GM21576 (cell line): Measurements from ENCODE around the gene CTNNA2.

Source experiments
- ATAC-seq: cut with Tn5 transposase; IDR thresholded peaks from one replicate; pipeline ENCODE4 v1.9.1; 2021; ENCODE audit warnings: mild to moderate bottlenecking, moderate library complexity; ENCODE audit not compliant: unreplicated experiment

CTNNA2 gene

DNA sequence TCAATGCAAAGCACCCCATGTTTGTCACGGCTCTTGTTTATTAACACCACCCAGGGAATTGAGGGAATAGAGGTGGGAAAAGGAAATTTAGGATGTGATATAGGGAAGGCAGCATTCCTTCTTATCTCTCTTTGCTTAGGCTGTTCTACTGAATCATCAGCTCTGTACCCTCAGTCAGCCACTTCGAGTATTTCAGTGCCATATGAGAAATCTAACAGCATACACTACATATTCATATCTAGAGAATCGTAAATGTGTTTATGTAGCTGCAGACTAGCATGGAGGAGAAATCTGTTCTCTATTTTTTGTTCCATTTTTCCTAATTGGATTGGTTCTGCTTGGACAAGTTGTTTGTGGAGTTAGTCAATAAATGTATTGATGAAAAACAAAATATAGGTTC, 187.8 kb downstream of the CTNNA2 start:
- ATAC-seq = no peak

DNA sequence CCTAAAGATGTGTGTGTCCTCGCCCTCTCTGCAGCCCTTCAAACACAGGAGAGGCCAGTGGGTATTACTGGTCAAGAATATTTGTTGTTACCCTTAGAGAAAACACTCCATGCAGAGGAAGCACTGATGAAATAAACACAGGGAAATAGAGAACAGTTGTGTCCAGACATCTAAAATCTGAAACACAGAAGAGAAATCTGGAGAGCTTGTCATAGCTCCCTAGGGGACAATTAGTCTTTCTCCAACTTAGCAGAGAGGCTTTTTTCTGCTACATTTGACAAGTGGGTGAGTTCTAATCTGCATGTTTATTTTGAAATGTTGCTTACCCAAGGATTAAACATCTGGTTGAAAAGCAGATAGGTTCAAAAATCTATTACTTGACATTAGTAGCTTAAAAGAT, 190.1 kb downstream of the CTNNA2 start:
- ATAC-seq = no peak

DNA sequence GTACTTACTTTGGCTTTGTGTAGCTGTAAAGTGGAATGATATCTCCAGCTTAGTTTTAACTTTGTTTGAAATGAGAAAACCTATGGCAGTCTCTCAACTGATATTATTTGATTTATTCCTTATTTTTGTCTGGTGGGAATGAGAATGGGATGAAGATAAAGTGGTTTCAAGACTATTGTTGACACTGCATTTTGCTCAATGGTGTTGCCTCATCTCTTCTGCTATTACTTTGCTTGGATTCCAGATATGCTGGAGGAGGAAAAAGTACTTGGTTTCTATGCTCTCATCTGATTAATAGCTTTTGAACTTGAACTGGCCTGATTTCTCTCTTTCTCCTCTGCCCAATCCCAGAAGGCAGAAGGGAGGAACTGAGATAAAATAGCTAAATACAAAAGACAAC, 198.2 kb downstream of the CTNNA2 start:
- ATAC-seq = no peak

DNA sequence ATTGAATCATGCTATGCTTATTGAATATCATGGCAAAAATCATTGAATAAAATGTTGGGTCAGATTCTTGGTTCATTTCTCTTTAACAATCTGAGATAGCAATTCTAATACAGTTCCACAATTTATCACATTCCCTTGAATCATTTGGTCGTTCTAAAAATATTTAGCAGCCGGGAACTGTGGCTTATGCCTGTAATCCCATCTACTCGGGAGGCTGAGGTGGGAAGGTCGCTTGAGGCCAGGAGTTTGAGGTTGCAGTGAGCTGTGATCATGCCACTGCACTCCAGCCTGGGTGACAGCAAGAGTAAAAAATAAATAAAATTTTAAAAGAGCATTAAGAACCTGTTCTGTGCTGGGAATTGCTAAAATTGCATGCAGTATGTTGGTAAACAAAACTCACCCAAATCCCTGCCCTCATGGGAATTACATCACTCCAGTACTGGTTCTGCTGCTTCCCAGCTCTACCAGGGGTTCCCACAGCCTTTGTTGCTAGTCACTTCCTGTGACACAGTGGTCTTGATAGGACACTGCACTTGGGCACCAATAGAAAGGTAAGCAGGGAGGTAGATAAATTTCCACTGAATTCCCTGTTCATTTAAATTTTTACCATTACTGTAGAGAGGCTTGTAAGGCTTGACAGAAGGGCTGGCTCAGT, 200.4 kb downstream of the CTNNA2 start:
- ATAC-seq = no peak

DNA sequence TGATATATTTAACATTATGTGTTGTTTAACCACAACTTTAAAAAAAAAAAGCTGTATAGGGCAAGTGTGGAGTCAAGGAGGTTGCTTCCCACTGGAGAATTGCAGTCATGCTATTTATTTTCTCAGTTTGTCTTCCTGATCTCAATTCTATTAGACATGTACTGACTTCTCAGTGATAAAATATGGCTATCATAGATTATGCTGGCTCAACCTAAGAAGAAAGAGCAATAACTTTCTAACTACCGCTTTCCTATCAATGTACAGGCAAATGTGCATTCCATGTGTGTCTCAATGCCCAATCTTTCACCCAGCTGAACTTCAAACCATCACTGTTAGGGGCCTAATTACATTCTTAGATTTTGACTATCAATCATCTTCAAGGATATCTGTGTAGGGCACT, 201.4 kb downstream of the CTNNA2 start:
- no peak for ATAC-seq

DNA sequence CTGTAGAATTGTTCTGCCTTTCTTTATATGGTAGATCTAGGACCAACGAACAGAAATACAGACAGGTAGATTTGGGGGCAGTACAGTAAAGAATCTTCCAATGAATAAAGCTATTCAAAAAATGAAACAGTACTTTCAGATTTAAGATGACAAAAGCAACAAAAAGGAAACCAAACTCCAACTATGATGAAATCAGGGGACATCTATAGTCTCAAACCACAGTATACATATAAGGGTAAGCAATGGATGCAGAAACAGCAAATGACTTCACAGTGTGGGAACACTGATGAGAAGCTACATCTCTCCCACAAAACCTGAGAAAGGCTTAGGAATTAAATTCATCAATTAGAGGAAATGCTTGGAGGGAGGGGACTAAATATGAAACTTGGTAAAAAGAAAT, 202.5 kb downstream of the CTNNA2 start:
- no peak for ATAC-seq

DNA sequence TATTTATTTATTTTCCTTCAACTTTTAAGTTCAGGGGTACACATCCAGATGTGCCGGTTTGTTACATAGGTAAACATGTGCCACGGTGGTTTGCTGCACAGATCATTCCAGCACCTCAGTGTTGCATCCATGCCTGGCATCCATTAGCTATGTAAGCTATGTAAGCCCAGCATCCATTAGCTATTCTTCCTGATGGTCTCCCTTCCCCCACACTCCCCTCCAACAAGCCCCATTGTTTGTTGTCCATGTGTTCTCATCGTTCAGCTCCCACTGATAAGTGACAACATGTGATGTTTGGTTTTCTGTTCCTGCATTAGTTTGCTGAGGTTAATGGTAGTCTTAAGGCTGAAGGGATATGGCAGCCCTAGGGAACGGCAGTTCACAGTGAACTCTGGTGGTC, 203.4 kb downstream of the CTNNA2 start:
- no peak for ATAC-seq

DNA sequence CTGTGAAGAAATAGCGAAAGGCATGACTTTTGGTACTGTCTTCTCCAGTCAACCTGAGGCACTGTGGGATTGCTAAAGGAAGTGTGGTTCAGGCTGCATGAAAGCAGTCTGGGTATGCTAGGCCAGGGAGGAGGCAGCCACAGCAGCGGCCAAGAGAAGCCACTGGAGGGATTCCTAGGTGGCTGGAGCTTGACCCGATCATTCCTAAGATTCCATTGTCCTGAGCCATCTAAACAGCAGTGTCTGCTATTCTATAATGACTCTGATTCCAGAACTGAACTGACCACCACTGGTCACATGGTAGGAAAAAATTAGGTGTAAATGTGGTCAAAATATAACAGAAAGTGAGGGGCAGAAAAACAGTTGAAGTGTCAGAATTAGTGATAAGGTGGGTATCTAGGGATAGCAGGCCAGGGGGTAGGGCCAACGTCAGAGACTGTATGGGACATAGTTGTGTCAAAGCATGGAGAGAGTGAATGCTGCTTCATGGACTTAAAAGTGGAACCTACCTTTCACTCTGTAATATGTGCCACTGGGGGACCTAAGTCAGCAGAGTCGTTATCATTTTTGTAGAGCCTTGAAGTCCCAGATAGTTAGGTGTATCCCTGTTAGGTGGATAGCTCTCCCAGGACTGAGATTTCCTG, 204.6 kb downstream of the CTNNA2 start:
- no peak for ATAC-seq

DNA sequence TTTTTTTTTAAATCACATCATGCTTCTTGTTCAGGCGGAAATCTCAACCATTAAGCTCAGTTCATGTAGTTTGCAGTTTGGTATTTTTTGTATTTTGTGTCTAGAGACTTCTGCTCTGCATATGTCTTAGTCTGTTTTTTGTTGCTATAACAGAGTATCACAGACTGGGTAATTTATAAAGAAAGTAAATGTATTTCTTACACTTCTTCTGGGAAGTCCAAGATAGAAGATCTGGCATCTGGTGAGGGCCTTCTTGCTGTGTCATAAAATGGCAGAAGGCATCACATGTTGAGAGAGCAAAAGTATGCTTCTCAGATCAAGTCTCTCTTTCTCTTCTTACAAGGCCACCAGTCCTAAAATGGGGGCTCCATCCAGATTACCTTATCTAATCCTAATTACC, 208.2 kb downstream of the CTNNA2 start:
- ATAC-seq = no peak

DNA sequence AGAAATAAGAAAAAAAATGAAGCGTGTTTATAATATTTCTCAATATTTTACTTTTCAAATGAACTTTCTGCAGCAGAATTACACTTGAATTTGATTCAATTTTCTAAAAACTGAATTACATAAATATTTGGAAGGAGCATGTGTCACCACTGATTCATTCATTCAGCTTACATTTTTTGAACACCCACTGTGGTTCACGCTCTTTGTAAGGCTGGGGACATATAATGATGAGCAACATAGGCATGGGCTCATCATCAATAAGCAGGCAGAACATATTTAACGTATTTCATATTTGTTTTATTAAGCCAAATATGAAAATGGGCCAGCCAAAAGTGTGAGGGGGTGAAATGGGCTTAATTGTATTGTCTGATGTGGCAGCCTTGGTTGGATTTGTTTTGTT, 209.1 kb downstream of the CTNNA2 start:
- ATAC-seq = no peak

DNA sequence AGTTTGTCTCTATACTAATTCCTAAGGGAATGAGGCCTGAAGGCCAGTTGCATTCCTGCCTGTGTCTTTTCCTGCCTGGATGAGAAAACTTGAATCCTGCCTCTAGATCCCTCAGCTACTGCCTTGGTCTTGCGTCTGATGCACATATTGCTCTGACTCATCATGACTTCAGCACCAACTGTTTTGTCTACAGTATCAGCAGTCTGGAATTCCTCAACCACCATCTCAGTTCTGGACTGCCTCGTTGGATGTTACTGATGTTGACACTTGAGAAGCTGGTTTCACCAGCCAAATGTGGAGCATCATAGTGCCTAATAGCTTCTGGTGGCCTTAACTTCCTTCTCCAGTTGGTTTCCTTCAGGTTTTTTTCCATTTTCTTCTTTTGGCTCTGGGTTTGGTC, 211.0 kb downstream of the CTNNA2 start:
- no peak for ATAC-seq

DNA sequence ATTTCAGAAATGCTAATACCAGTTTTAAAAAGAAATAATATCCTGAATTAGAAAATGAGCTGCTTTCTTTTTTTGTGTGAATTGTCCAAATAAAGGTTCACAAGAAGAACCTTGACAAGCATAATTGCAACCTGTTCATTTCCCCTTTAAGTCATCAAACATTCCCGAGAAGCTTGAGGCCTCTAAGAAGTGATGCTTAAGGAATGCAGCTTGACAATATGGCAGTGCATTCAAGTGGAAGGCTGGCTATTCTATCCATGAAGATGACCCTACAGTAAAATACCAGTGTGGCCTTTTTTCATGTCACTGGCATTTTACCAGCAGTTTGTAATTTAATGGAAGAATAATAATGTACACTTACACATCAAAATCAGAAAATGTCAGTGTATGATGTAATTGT, 216.7 kb downstream of the CTNNA2 start:
- no peak for ATAC-seq

DNA sequence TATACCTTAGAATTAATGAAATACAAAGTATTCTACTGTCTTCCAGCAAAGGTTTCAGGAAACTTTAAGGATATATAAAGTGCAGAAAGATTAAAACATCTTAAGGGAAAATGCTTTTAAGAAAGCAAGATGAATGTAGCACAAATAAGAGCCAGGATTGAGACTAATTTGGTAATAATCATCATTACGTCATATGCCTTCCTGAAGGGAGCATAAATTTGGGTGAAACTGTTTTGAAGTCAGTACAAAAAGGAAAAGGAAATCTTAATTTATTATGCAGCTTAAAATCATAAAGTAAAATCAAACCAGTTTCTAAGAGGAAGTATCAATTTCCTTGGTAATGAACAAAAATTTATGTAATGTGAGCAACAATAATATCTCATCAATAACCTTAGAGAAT, 221.7 kb downstream of the CTNNA2 start:
- no peak for ATAC-seq

DNA sequence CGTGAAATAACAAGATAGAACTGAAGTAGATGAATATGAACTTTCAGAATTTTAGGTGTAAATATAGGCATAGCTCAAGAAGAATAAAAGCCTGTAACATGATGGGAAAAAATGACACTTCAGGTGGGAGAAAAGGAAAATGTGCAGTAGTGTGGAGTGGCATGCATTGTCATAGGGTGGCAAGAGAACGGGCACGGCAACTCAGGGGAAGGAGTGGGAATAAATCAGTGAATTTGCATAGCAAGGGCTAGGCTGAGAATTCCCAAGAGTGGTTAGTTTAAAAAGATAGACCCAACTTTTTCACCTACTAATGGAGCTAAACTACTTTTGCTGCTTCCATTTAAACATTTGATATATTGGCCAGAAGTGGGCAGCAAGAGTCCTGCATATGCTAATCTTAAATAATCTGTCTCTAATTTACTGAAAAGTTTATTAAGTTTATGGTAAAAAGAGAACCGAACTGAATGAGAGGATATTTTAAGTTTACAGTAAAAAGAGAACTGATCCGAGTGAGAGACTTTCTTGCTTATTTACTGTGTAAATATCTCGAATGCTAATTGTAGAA, 228.1 kb downstream of the CTNNA2 start:
- ATAC-seq = no peak

DNA sequence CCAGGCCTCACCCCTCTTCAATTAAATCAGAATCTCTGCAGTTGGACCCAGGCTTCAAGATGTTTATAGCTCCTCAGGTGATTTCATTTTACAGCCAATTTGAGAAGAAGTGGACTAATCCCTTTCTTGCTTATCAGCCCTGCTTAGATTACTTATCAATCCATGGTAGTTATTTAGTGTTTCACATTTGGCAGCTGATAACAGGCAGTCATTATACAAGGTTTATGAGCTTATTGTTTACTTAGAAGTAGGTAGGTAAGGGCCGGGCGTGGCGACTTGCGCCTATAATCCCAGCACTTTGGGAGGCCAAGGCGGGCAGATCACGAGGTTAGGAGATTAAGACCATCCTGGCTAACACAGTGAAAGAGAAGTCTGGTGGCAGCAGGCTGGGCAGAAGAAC, 237.5 kb downstream of the CTNNA2 start:
- ATAC-seq = no peak

DNA sequence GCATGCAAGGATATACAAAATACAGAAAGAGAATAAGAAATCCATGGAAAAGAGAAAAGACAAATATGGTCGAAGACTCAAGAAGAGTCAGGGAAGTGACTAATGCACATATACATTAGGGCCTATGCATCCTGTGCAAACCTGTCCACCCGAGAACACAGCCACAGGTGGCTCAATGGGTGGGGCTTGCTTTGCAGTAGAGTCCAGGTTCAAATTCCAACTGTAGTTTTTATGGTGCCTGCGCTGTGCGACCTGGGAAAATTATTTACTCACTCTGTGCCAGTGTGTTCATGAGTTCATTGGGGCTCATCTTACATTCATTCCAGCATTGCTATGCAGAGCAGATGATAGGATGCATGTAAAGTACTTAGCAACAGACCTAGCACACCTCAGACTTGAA, 244.7 kb downstream of the CTNNA2 start:
- no peak for ATAC-seq

DNA sequence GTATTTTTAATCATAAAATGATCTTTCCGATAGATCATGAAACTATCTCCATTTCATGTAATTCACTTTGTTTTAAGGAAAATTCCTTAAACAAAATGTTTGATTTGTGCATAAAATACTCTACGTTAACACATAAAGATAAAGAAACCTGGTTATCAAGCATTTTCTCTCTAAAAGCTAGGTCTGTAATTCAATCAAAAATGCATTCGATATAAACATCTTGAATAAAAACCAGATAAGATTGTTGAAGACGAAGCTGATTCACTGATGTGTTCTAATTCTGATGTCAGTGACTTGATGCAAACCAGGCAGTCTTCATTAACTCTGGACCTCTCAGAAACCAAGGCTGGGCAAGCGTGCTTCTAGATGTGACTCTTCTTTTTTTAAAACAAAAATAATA, 245.2 kb downstream of the CTNNA2 start:
- no peak for ATAC-seq

DNA sequence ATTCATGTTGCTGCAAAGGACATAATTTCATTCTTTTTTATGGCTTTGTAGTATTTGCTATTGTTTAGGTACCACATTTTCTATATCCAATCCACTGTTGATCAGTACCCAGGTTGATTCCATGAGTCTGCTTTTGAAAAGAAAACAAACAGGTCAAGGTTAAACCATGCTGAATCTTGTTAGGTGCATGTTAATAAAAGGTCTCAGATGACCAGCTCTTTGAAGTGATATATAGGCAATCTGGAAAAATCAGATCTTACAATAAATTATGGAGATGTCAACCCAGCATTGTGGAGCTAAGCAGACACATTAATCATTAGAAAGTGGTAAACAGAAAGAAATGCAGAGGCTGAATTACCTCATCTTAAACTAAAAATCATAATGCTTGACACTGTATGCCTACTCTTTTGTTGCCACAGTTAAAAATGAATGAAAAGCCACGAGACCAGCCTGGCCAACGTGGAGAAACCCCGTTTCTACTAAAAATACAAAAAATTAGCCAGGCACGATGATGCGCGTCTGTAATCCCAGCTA, 246.0 kb downstream of the CTNNA2 start:
- no peak for ATAC-seq

DNA sequence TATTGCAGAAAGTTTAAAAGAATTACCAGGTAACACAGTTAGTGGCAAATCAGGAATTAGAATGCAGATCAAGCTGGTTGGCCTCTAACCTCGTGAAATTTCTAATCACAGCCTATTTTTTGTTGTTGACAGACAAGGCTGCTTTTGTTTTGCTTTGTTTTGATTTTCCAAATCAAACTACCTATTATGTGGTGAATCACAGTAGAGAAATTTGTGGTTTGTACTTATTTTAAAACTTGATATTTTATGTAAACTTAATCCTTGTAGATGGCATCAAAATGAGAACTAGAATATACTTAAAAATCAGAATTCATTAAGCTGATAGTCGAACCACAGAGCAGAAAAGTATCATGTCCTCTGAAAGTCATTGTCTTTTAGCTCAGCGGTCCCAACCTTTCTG, 258.1 kb downstream of the CTNNA2 start:
- ATAC-seq = no peak

DNA sequence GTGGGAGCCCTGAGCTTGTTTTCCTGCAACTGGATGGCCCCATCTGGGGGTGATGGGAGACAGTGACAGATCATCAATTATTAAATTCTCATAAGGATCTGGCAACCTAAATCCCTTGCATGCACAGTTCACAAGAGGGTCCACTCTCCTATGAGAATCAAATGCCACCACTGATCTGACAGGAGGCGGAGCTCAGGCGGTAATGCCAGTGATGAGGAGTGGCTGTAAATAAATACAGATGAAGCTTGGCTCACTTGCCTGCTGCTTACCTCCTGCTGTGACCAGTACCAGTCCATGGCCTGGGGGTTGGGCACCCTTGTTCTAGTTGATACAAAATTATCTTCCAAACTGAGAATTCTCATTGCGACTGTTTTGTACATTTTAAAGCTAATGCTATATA, 258.6 kb downstream of the CTNNA2 start:
- no peak for ATAC-seq

DNA sequence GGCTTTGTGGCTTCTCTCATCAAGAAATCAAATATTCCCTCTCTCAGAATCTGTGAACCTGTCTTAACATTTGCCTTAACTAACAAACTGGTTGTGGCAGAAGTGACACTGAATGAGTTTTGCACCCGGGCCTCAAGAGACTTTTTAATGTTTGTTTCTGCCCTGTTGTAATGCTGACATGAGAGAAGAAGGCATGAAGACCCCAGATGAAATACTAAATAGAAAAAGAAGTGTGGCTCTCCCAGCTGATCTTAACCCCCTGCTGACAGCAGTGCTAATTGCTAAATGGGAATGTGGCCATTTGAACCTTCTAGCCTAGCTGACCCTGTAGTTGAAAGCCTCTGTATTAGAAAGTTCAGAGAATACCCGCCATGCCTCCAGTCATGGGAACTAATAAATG, 261.2 kb downstream of the CTNNA2 start:
- ATAC-seq = no peak

DNA sequence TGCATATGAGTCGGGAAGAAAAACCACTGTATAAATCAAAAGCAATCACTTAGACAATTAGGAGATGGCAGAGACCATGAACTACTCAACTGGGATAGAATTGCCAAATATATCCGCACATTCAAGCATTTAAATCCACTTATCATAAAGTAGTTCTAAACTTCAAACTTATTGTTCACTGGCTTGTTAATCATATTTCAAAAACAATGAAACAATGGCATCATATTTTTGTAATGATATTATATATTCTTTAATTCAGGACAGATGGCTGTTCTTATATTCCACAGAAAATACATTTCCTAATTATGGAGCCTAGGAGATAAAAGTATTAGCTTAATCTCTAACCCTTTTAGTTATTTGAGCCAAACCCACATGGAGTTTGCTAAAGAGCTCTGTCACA, 263.6 kb downstream of the CTNNA2 start:
- no peak for ATAC-seq

DNA sequence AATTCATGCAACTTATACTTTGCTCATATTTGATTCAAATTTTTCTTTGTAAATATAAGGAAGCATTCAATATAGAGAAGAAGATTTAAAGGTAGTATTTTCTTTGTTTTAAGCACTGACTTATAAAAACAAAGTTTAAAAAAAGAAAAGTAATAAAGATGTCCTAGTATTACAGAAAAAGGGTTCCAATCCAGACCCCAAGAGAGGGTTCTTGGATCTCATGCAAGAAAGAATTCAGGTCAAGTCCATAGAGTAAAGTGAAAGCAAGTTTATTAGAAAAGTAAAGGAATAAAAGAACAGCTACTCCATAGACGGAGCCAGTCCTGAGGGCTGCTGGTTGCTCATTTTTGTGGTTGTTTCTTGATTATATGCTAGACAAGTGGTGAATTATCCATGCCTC, 267.9 kb downstream of the CTNNA2 start:
- ATAC-seq = no peak
